GM10266 (cell line): Measurements from ENCODE around the gene ZNF513.

ENCODE experiments used
- DNase-seq: peaks from one replicate; pipeline ENCODE4 v3.0.0; 2012; ENCODE audit errors: extremely low spot score
- TF ChIP-seq, protein P1 (sequence below): IDR thresholded peaks from 2 replicates; pipeline ENCODE4 v1.5.1; 2012; ENCODE audit warnings: mild to moderate bottlenecking, low read depth; ENCODE audit not compliant: control insufficient read depth, insufficient read depth; ENCODE audit errors: missing control alignments

ZNF513 gene

GRCh38 chr2:27351802-27352598 lies 28.5 kb downstream of the ZNF513 start:
- TF ChIP-seq, protein P1, sequence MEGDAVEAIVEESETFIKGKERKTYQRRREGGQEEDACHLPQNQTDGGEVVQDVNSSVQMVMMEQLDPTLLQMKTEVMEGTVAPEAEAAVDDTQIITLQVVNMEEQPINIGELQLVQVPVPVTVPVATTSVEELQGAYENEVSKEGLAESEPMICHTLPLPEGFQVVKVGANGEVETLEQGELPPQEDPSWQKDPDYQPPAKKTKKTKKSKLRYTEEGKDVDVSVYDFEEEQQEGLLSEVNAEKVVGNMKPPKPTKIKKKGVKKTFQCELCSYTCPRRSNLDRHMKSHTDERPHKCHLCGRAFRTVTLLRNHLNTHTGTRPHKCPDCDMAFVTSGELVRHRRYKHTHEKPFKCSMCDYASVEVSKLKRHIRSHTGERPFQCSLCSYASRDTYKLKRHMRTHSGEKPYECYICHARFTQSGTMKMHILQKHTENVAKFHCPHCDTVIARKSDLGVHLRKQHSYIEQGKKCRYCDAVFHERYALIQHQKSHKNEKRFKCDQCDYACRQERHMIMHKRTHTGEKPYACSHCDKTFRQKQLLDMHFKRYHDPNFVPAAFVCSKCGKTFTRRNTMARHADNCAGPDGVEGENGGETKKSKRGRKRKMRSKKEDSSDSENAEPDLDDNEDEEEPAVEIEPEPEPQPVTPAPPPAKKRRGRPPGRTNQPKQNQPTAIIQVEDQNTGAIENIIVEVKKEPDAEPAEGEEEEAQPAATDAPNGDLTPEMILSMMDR, result no peak
- DNase-seq, result no peak

- TF ChIP-seq, protein P1, result no peak
- no peak for DNase-seq
Observed at GRCh38 chr2:27350106-27350693, 30.3 kb downstream of the ZNF513 start.

DNA sequence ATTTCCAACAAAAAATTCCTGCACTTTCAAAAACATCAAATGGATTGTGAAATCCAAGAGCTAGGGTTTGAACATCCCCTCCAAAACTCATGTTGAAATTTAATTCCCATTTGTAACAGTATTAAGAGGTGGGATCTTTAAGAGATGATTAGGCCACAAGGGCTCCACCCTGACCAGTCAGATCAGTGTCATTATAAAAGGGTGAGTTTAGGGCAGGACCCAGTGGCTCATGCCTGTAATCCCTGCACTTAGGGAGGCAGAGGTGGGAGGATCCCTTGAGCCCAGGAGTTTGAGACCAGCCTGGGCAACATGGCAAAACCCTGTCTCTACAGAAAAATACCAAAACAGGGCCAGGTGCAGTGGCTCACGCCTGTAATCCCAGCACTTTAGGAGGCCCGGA lies 32.9 kb downstream of the ZNF513 start:
- TF ChIP-seq, protein P1, result no peak
- no peak for DNase-seq

DNA sequence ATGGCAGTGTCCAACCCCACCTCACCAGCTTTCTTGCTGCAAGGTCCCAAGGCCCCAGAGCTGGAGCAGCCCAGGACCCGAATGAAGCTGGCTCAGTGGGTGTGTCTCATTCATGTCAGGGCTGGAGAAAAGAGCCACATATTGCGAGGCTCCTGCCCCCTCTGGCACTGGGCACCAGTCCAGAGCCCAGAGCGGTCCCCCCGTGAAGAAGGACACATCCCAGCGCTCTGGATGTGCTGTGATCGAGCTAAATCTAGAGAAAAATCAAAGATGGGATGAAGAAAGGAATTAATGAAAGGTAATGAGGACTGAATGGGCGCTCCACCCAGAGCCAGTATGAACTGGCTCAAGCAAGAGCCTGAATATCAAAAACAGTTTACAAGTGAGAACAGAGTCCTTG lies 44.4 kb downstream of the ZNF513 start:
- DNase-seq, result no peak
- TF ChIP-seq, protein P1, result no peak

DNA sequence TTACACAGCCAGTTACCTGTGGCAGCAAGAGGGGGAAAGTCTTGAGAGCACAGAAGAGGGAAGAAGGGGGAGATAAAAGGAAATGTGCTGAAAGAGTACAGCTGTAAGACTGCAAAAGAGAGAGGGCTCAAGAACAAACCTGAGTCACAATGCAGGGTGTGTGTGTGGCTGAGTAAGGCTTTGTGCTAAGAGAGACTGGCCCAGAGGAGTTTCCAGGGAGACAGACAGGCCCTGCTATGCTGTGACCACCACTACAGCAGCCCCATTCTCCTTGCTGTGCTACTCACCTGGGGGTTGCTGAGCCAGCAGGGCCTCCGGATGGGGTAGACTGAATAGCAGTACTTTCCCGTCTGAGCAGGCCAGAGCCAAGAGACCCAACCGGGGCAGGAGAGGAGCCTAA lies 45.2 kb downstream of the ZNF513 start:
- DNase-seq, result no peak
- TF ChIP-seq, protein P1, result no peak
